GM19455 (cell line): Measurements from ENCODE around the gene KCNK17.
A peak's percentile ranks its signal among the peaks of the same experiment; 100 is the strongest.
"Not testable (repeated sequence)": the region's sequence is repeated elsewhere in the genome, so short reads cannot be mapped to it uniquely, and the experiment has no call there.

ENCODE experiments used
- ATAC-seq: cut with Tn5 transposase; IDR thresholded peaks from one replicate; pipeline ENCODE4 v1.9.1; 2021; ENCODE audit not compliant: unreplicated experiment

KCNK17 gene

DNA sequence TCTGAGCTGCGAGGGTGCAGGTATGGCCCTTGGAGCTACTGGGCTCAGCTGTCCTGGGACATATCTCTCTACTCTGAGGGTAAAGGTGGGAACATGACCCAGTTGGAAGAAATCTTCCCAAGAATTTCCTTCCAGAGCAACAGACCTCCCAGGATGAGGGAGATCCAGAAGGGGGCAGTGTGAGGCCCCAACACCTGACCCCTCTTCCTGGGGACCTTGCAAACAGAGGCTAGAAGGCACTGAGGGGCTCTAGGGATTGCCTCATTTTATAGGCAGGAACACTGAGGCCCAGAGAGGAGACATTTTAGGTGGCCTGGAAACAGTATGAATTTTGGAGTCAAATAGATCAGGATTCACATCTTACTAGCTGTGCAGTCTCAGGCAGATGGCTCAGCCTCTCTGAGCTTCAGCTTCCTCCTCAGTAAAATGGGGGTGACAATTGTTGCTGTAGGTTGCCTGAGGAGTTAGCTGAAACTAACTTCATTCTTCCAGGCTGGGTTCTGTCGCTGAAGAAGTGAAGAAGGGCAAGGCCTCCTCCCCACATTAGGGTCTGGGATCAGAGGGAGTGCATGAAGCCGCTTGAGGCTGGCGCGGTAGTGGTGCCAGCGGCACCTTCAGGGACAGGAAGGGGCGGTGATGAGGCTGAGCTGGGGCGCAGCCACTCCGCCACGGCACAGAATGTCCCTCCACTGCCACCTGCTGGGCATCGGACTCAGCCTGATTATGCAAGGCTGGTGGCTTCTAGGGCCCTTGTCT lies 11.4 kb downstream of the KCNK17 start:
- ATAC-seq, result peak; percentile 97

DNA sequence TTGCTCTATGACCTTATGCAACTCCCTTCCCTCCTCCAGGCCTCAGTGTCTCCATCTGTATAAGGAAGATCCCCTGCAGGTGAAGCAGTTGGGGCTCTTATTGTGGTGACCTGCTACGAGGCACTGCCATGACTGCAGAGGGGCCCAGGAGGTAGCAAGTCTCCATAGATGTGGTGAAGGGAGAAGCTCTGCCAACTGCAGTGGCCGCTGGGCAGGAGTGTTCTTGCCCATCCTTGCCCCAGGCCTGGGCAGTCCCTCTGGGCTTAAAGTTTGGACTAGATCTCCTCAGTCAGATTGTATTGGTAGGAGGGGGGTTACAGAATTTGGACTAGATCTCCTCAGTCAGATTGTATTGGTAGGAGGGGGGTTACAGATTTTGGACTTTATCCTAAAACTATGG lies 12.2 kb downstream of the KCNK17 start:
- no peak for ATAC-seq

DNA sequence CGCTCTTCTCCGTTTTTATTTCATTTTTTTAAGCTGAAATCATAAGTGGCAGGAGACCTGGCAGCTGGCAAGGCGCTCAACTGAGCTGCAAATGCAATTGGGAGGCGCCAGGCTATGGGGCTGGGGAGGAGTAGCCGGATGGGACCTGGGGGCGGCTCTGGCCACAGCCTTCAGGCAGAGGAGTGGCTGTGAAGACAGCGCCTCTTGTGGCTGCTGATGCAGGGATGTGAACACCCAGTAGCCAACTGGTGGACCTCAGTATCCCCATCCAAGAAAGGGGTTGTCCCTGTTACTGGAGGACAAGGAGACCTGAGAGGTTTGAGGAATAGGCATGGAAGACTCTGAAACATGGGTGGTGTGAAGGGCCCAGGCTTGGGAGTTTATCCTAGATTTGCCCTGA lies 12.6 kb downstream of the KCNK17 start:
- no peak for ATAC-seq

DNA sequence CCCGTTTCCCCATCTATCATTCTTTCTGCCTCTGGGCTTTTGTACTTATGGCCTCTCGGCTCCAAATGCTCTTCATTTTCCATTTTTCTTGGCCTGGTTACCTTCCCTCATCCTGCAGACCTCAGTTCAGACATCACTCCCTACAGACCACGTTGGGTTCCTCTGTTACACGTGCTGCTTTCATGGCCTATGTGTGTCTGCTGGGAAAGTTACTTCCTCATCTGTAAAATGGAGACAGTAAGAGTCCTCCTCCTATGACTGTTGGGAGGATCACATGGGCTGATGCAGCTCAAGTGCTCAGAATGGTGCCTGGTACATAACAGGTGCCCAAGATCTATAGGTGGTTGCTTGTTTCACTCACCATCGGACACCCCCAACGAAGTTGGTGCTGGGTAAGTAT lies 13.5 kb downstream of the KCNK17 start:
- no peak for ATAC-seq

DNA sequence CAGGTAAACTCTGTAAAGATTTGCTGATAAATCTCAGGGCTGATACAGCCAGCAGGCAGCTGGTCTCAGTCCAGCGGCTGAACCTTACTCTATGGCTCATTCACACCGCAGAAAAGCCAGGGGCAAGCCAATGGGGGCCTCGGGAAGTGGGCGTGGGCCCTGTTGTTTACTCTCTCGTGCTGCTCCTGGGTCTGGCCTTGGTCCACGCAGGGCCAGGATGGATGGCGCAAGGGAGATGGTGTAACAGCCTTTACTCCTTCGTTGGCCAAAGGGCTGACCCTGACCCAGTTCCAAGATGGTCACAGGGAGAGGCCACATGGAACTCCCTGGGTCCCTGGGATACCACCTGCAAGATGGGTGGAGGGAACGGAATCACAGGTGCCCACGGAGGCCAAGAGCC lies 16.2 kb downstream of the KCNK17 start:
- ATAC-seq, result no peak

DNA sequence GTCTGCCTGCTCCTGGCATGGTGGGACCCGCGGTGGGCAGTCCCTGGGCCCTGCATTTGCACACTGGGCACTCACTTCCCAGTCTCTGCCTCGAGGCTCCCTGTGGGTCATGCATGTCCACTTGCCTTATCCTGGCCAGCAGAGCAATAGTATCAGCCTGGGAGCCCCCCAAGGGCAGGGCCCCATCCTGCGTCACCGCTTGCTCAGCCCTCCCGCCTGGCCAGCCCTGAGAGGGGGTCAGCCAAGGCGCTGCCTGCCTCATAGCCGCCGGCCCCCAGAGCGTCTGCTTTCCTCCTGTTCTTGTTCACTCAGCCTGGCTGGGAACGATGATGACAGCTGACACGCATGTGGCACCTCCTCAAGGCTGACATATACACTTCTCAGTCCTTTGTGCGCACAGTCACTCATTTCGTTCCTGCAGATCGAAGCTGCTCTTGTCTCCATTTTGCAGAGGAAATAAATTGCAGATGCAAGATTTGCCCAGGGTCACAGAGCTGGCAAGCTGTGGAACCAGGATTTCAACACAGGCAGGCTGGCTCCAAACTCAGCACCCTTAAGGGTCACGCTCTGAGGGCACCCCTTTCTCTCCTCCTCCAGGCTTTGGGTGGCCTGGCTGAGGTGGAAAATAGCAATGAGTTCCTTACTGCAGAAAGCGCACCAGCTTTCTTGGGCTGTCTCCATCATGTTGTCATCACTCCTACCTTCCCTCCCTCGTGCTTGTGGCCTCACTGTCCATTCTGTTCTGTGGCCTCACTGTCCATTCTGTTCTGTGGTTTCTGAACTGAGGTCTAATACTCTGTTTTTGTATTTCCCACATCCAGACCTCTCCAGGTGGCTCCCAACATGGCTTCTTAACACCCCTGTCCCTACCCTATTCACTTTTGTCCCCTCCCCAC lies 17.2 kb downstream of the KCNK17 start:
- no peak for ATAC-seq

DNA sequence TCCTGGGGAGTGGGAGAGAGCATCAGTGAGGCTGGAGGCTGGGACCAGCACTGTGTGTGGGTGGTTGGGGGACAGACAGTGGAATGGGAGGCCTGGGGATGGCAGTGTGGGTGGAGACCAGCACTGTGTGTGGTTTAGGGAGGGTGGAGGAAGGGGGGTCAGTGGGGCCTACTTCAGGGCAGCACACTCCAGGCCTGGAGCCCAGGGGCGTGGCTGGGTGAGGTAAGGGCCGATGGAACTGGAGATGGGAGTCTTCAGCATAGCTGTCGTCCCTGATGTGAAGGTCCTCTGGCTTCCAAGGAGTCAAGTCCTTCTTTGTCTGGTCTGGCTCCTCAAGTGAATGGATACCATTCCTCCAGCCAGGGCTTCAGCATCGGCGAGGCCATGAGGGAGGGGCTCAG lies 18.6 kb downstream of the KCNK17 start:
- ATAC-seq, result no peak

DNA sequence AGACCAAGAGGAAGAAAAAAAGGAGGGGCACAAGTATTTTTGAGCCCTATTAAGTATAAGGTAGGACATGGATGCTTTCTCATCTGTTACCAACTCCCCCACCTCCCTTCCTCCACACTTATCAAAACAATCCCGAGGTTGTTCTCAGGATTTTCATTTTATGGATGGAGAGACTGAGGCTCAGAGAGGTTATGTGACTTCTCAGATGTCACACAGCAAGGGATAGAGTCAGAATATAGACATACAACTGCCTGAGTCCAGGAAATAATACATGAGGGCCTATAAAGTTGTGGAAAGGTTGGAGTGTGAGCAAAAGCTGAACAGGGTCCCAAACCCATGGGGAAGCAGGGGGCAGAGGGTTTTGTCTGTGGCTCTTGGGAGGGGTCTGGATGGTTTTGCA lies 19.3 kb downstream of the KCNK17 start:
- no peak for ATAC-seq

DNA sequence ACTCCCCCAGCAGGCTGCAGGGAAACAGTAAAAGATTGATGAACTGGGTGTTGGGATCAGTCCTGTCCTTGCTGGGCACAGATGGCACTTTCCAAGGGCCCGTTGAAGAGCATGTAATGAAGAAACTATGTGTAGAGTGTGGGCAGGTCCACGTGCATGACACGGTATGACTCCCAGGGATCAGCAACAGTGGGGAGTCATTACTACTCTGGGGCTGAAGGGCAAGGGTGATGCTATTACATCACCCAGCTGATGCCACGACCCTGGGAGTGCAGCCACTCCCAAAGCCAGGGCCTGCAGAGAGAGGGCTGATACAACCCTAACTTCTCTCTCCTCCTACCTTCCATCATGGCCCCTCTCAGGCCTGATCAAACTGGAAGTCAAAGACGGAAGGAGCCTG lies 20.1 kb downstream of the KCNK17 start:
- no peak for ATAC-seq

DNA sequence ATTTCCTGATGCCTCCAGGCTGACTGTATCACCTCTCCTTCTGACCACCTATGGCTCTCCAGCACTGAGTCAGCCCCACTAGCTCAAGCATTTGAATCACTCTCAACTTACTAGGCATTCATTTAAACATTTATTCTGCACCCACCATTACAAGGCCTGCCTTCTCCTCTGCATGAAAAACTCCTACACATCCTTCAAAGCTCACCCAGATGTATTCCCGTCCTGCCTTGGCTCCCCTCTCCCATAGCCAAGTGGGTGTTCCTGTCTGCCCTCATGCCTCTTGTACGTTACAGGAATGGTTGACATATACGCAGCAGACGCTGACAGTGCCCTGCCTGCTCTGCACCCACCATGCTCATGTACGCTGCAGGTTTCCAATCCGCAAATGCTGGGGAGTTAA lies 21.6 kb downstream of the KCNK17 start:
- ATAC-seq, result no peak

DNA sequence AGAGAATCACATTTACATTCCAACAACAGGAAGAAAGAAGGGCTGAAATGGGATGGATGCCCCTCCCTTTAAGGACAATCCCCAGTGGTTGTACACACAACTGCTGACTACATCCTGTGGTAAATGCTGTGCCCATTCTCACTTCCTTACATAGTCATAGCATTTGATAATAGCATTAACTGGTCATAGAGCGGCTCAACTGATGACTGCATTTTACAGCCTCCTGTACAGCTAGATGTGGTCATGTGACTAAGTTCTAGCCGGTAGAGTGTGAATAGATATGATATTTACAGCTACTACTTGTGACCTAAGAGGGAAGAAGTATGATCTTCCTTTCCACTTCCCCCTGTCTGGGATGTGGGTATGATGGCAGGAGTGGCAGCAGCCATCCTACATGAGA lies 24.7 kb downstream of the KCNK17 start:
- ATAC-seq, result no peak

DNA sequence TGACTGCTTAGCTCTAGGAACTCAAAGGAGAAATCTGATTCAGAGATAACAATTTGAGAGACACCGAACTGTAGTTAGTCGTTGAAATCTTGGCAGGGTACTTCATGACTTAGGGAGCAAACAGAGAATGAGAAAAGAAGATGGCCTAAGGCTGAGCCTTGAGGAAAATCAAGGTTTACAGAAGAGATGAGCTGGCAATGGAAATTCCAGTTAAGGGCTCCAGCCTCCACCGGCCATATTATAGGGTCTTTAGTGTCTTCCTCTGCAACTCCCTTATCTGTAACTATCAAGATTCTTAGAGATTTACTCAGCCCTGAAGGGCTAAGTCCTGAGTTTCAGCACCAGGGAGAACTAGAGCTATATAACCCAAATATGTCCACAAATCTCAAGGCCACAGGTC lies 26.6 kb downstream of the KCNK17 start:
- ATAC-seq, result no peak

DNA sequence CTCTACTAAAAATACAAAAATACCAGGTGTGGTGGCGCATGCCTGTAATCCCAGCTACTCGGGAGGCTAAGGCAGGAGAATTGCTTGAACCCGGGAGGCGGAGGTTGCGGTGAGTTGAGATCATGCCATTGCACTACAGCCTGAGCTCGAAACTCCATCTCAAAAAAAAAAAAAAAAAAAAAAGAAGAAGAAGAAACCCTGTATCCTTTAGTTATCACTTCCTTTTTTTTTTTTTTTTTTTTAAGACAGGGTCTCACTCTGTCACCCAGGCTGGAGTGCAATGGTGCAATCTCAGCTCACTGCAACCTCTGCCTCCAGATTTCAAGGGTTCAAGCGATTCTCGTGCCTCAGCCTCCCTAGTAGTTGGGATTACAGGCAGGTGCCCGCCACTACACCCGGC lies 27.6 kb downstream of the KCNK17 start:
- ATAC-seq, result not testable (repeated sequence)

DNA sequence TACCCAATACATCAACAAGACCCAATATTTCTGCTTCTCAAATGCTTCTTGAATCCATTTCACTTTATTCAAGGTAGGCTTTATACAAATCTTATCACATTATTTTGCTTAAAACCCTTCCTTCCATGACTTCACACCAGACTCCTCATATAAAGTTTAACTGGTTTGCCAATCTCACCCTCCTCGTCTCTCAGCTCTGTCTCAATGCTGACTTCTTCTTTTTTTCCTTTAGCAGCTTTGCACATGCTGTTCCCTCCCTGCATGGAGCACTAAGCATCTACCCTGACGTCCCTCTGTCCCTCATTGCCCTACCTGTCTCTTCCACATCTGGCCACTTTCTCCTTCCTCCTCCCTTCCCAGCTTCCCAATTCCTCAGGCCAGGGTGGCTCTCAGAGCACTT lies 31.4 kb downstream of the KCNK17 start:
- no peak for ATAC-seq

DNA sequence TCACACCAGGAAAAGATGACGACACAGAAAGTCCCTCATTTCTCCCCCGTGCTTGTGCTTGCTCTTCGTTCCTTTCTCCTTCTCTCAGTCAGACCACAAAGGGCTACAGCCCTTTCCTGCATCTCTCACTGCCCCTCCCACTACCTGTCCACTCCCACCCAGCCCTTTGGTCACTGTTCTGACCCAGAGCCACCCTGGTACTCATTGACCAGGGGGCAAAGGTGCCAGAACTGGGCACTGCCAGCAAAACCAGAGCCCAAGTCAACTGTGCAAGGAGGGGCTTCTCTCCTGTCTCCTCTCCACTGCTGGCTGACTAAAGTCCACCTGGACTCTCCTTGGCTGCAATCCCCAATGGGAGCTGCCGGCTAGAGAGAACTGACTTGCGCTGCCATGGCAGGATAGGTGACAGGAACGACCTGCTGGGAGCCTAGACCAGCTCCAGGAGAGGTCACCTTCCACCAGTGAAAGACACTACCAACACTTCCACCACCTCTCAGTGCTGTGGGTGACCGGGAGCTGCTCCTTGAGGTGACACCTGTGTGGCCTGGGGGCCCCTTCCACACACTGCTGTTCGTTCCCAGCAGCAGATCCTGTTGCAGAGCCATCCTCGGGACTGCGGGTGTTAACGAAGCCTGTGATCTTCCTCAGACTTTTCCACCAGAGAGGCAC lies 32.8 kb downstream of the KCNK17 start:
- no peak for ATAC-seq

DNA sequence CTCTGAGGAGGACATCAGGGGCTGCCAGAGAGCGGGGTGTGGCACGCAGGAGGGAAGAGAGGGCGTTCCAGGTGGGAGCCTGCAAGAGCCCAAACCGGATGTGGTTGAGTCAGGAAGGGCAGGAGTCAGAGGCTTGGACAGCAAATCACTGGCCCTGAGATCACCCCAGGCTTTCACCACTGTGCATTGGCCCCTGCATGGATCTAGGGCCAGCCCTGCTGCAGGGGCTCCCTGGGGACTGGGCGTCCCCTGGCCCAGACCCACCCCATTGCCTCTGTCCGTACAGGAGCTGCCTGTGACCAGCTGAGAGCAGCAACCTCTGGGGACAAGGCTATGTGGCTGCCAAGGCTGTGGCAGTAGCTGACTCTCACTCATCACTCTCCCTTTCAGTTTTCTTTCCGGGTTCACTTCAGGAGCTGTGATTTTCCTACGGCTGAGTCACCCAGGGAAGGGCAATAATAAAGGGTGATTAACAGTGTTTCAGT lies 33.9 kb downstream of the KCNK17 start:
- ATAC-seq, result no peak

DNA sequence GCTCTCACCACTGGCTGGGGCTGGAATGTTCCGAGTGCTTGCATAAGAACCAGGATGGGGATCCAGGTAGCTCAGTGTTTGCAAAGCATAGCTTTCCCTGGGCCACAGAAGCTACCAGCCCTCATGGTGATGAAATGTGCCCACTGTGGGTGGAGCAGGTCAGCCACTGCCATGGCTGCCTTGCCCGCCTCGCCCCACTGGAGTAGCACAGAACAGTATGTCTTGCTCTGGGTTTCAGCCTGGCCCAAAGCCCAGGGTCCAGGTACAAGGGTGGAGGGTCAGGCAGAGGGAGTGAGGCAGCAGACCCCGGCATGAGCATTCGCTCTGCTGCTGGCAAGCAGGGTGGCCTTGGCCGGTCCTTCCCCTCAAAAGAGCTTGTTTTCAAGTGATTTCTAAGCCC lies 34.7 kb downstream of the KCNK17 start:
- no peak for ATAC-seq

DNA sequence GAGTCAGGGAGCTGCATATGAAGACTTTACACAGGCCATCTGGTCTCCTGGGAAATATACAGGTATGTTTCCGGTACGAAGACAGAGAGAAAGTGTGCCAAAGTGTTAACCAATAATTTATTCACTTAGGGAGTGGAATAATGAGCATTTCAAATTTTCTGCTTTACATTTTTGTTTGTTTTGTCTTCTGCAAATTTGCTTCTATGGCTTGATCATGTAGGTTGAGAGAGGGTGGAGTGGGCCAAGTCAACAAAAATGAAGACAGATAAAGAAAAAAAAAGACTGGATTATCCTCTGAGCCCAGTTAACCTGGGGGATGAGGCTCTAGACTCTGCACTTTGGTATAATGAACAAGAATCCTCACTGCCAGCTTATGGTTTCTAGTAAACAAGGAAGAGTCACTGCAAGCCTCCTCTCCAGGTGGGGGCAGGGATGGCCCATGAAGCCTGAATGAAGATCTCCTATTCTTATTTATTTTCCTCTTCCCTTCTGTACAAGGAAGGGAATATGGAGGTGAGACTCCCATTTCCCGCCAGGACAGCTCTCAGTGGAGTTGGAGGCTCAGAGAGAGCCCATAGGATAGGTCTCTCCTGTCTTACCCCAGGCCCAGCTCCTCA lies 37.7 kb downstream of the KCNK17 start:
- ATAC-seq, result no peak

DNA sequence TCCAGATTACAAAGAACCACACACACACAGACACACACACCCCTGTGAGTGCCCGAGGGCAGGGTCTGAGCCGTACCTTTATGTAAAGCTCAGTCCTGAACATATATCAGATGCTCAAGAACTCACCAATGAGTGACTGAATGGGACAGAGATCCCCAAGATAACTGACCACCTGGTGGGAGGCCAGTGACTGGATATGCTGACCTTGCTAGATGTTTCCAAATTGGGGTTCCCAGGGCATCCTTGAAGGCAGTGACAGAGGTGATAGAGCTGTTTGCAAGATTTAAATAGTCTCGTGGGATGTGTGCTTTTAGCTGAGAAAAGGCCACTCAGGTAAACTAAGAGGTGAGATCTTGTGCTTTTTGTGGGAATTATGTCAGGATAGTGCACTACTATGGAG lies 39.3 kb downstream of the KCNK17 start:
- no peak for ATAC-seq

DNA sequence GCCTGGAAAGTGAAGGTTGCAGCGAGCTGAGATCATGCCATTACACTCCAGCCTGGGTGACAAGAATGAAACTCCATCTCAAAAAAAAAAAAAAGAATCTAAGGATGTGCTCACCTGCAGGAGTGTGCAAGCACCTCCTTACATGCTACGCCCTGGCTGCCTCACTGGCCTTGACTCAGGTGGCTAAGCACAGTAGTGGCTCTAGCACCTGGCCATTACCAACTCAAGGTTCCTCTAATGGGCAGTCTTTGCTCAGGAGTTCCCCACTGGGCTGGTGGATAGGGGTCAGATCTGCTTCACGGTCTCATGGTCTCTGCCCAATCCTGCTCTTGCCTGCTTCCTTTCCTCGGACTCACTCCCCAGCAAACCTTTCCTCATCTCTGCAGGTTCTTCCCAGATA lies 39.7 kb downstream of the KCNK17 start:
- ATAC-seq, result no peak

DNA sequence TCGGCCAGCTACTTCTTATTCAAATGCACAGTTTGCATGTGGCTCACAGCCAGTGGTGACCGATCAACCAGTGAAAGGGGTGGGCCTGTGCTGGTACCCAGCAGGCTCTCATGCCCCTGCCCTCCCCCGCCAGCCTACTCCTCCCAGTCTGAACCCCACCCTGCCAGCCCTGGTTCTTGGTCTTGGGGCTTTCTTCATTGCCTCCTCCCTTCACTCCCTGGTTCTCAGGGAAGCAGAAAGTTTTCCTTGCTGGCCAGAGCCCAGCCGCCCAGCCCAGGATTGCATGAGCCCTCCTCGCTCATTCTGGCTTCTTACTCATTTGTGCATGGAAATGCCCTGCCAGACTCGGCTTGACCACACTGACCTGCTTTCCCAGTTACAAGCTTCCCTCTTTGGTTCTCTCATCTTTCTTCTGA lies 40.8 kb downstream of the KCNK17 start:
- no peak for ATAC-seq
